GM19193 (cell line): ENCODE results near the gene SMCO3.

Source experiments
- POLR2A ChIP-seq: IDR thresholded peaks from 4 replicates; pipeline ENCODE4 v1.6.1; 2011; ENCODE audit not compliant: insufficient read depth, insufficient read length; ENCODE audit errors: extremely low read depth

The SMCO3 gene

GRCh38 chr12:14814014-14814413 lies at the start of gene SMCO3:
SMCO3 (minus strand) TSS chr12:14814182; CDS start chr12:14806680, 7,502 bp downstream.
- TF ChIP-seq POLR2A = no peak

GRCh38 chr12:14860490-14860889 lies 46.5 kb upstream of the SMCO3 start:
- no peak for TF ChIP-seq POLR2A

GRCh38 chr12:14858513-14858912 lies 44.5 kb upstream of the SMCO3 start:
- no peak for TF ChIP-seq POLR2A

DNA sequence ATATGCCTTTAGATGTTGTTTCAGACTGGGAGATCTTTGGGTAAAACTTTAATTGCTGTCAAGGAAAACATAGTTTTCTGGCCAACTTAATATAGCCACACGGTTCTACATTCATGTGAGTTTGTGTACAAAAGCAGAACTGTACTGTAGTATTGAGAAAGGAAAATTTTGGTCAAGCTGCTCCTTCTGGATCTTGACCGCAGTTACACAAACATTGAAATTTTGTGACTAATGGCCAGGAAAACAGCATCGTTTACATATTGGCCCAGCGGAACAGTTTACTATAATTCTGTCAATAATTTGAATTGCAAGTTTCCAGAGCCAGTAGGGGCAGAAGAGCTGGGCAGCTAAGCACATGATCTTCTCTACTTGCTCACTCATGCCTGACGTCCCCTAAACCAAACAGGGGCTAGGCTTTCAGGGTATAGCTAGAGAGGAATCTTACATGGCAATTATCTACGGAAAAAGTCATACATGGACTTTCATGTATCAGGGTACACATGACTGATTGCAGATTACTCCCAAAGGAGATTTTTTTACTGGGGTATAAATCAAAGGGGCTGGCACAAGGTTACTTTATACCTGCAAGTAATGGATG lies 40.7 kb upstream of the SMCO3 start:
- no peak for TF ChIP-seq POLR2A

DNA sequence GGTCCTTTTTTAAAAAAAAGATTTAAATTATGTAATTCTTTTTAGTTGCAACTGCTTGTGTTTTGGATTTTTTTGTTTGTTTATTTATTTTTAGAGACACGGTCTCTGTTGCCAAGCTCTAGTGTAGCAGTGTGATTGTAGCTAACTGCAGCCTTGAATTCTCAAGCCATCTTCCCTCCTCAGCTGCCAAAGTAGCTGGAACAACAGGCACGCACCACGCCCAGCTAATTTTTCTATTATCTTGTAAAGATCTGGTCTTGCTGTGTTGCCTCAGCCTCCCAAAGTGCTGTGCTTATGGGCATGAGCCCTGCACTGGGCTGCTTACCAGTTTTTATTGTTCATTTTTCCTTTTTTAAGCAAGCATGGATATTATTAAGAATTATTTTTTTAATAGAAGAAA lies 40.0 kb upstream of the SMCO3 start:
- no peak for TF ChIP-seq POLR2A

DNA sequence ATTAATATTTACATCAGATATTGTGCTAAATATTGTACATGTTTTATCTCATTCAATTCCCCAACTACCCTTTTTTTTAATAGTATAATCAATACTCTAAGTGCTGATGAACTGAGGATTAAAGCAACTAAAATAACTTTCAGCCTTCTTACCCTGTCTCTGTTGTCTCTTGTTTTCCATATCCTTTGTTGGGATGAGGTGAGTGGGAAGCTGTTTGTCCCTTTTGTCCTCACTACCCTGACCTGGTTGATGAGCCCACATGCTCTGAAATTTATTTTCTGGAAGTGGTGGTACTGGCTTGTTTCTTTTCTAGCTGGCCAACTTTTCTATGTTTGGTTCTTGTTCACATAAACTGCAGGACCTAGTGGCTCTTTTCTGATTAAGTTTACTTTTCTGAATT lies 38.9 kb upstream of the SMCO3 start:
- no peak for TF ChIP-seq POLR2A

DNA sequence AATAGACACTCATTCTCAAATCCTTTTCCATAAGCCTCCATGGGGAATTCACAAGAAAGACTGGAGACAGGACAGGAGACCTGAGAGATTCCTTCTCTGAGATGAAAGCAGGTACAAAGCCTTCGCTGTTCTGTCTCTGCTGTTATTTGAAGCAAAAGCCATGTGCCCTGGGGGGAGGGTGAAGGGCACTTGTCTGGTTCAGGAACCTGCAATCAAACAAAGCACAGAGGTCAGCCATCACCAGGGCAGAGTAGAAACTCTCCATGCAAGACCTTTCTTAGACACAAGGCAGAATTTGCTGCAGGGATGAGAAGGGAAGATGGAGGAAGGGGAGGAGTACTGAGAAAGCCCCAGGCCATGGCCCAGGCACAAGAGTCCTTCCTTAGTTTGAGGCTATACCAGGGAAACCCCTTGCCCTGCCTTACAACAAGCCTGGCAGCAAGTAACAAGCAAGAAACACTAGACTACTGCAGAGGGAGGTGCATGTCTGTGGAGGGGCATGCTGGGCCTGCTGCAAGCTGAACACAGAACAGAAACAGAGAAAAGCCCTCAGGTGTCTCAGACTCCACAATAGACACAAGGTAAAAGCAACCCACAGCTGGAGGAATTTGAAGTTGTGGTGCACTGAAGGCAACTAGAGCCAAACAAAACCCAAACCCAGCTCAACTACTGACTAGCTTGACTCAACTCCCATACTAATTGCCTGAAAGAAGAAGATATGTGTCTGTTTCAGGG lies 37.1 kb upstream of the SMCO3 start:
- TF ChIP-seq POLR2A = no peak

DNA sequence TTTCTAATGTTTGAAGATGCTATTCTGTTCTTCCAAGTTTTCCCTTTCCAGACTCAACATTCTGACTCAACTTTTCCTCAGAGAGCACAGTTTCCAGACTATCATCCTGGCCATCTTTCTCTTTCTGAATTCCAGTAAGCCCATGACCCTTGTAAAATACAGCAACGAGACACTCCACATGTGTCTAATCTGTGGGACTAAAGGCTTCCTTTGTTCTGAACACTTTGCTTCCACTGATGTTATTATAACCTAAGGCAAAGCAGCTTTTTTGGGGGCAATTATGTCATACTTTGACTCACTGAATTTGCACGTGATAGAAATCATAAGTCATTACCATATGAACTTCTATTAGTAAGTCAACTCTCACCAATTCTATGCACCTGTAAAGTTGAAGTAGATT lies 35.7 kb upstream of the SMCO3 start:
- no peak for TF ChIP-seq POLR2A

- no peak for TF ChIP-seq POLR2A
These were observed 33.0 kb upstream of the SMCO3 start for GRCh38 chr12:14846876-14847580.

DNA sequence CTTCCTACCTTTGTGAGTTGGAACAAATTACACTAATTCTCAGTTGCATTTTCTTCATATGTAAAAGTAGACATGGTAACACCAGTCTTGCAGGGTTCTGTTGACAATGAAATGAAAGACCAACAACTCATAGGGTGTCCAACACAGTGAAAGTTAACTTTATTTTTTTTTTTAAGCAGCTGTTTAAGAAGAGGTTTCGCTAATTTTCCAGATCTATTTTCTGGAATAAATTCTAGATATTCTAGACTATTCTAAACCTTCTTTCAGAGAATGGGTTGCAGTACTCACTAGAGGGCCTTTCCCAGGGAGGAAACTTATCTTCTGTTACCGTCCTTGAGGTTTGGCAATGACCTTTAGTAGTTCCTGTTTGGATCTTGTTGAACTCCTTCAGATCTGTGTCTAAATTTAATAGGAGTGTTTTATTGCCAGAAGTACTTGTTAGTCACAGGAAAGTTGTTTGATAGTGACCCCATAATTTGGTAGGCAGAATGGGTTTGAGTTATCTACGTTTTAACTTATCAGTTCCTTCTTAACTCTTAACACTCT lies 32.1 kb upstream of the SMCO3 start:
- TF ChIP-seq POLR2A = no peak

DNA sequence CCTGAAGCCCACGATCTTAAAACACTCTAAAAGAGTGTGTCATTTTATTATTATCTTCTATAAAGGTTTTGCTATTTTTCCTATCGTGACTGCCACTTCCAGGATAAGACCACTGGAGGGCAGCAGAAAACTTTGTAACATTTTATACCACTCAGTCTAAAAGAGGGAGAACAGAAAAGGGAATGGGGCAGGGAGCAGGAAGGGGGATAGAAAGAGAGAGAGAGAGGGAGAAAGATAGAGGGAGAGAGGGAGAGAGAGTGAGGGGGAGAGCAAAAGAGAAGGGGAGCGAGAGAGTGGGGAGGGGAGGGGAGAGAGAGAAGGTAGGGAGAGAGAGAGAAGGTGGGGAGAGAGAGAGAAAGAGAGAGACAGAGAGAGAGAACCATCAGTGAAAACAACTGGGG lies 31.4 kb upstream of the SMCO3 start:
- TF ChIP-seq POLR2A = no peak

DNA sequence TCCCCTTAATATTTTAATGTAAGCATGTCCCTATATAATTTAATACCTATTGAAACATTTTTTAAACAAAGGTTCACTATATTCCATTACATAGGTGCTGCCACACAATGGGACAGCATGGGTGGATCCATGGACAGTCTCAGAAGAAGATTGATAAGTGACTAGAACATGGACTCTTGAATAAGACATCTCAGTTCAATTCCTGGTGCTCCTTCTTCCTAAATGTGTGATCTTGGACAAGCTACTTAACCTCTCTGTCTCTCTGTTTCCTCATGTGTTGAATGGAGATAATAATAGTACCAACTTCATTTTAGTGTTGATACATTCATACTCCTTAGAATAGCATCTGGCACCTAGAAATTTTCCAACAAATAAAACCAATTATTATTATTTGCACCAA lies 30.4 kb upstream of the SMCO3 start:
- no peak for TF ChIP-seq POLR2A

GRCh38 chr12:14843425-14843887 lies 29.5 kb upstream of the SMCO3 start, which contains the start of gene ART4:
ART4 (minus strand) TSS chr12:14843526; CDS start chr12:14843113, 413 bp downstream.
- TF ChIP-seq POLR2A = no peak

DNA sequence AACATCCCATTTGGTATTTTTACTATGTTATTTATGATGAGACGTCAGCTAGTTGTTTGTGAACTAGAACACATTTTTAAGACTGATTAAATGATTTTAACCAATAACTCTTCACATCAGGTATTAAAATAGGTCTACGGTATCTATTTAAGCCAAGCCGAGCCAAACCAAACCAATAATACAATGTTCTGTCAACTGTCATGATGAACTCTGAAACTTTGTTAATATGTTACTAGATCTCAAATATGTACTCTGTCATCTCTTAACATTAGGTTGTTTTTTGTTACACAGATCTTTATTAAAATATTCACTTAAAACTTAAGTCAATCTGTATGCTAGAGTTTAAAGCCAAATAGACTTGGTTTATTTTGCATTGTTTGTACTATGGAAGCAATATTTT lies 28.3 kb upstream of the SMCO3 start:
- no peak for TF ChIP-seq POLR2A

GRCh38 chr12:14841761-14842160 lies 27.8 kb upstream of the SMCO3 start:
- TF ChIP-seq POLR2A = no peak
